H9 (cell line): Measurements from ENCODE around the gene SMIM14. TPM values are rescaled to one million over a fixed set of nuclear protein-coding genes. Genes with fewer than 3 reads are reported as not detected.
A peak's percentile ranks its signal among the peaks of the same experiment; 100 is the strongest.

Experiments
- DNase-seq: peaks from one replicate; pipeline ENCODE4 v3.0.0-alpha.2; 2017
- H2AFZ ChIP-seq: one replicate; pipeline ENCODE4 v1.6.1; 2013; ENCODE audit warnings: mild to moderate bottlenecking, low read length, control low read depth, moderate library complexity
- H2AK5ac ChIP-seq: 2 replicates; pipeline ENCODE4 v1.6.1; 2013; ENCODE audit warnings: low read length, control low read depth, mixed read lengths; ENCODE audit not compliant: insufficient read length
- H2BK120ac ChIP-seq: one replicate; pipeline ENCODE4 v1.6.1; 2013; ENCODE audit warnings: low read depth, mild to moderate bottlenecking, low read length, control low read depth, inconsistent platforms; ENCODE audit not compliant: poor library complexity, severe bottlenecking
- H2BK12ac ChIP-seq: 2 replicates; pipeline ENCODE4 v1.6.1; 2013; ENCODE audit warnings: low read length, control low read depth, mixed read lengths, low read depth; ENCODE audit not compliant: insufficient read length
- H2BK15ac ChIP-seq: 2 replicates; pipeline ENCODE4 v1.6.1; 2013; ENCODE audit warnings: low read depth, low read length, control low read depth
- H2BK20ac ChIP-seq: one replicate; pipeline ENCODE4 v1.6.1; 2013; ENCODE audit warnings: low read depth, mild to moderate bottlenecking, low read length, control low read depth, inconsistent platforms; ENCODE audit not compliant: poor library complexity, severe bottlenecking
- H2BK5ac ChIP-seq: 2 replicates; pipeline ENCODE4 v1.6.1; 2013; ENCODE audit warnings: low read length, control low read depth, mixed read lengths; ENCODE audit not compliant: insufficient read length
- H3K14ac ChIP-seq: 2 replicates; pipeline ENCODE4 v1.6.1; 2013; ENCODE audit warnings: low read length, control low read depth; ENCODE audit not compliant: insufficient read depth
- H3K18ac ChIP-seq: 2 replicates; pipeline ENCODE4 v1.6.1; 2013; ENCODE audit warnings: low read depth, mild to moderate bottlenecking, mixed read lengths, low read length, control low read depth; ENCODE audit not compliant: insufficient read length
- H3K23ac ChIP-seq: 2 replicates; pipeline ENCODE4 v1.6.1; 2013; ENCODE audit warnings: low read length, control low read depth, mixed read lengths, low read depth; ENCODE audit not compliant: insufficient read length
- H3K23me2 ChIP-seq: 2 replicates; pipeline ENCODE4 v1.6.1; 2013; ENCODE audit warnings: low read depth, mild to moderate bottlenecking, mixed read lengths, low read length, control low read depth; ENCODE audit not compliant: insufficient read length, poor library complexity, severe bottlenecking
- H3K27ac ChIP-seq: 2 replicates; pipeline ENCODE4 v1.5.1; 2013; ENCODE audit warnings: low read length, control low read depth, mixed read lengths, low read depth; ENCODE audit not compliant: insufficient read length
- H3K27me3 ChIP-seq: 2 replicates; pipeline ENCODE4 v1.6.1; 2013; ENCODE audit warnings: low read length, control low read depth, inconsistent platforms; ENCODE audit not compliant: insufficient read depth
- H3K4ac ChIP-seq: 2 replicates; pipeline ENCODE4 v1.6.1; 2013; ENCODE audit warnings: low read depth, mild to moderate bottlenecking, control low read depth, inconsistent platforms, low read length, moderate library complexity
- H3K4me1 ChIP-seq: 2 replicates; pipeline ENCODE4 v1.6.1; 2013; ENCODE audit warnings: low read length, control low read depth, inconsistent platforms; ENCODE audit not compliant: insufficient read depth
- H3K4me2 ChIP-seq: 2 replicates; pipeline ENCODE4 v1.6.1; 2013; ENCODE audit warnings: low read length, control low read depth, mixed read lengths; ENCODE audit not compliant: insufficient read length, insufficient read depth
- H3K56ac ChIP-seq: 2 replicates; pipeline ENCODE4 v1.6.1; 2013; ENCODE audit warnings: low read depth, mild to moderate bottlenecking, mixed read lengths, low read length, control low read depth; ENCODE audit not compliant: insufficient read length
- H3K79me1 ChIP-seq: 2 replicates; pipeline ENCODE4 v1.6.1; 2013; ENCODE audit warnings: low read depth, mild to moderate bottlenecking, moderate library complexity, low read length, control low read depth, inconsistent platforms; ENCODE audit not compliant: insufficient read depth, poor library complexity, severe bottlenecking
- H3K79me2 ChIP-seq: 2 replicates; pipeline ENCODE4 v1.6.1; 2013; ENCODE audit warnings: low read length, control low read depth, inconsistent platforms; ENCODE audit not compliant: insufficient read depth
- H3K9ac ChIP-seq: 2 replicates; pipeline ENCODE4 v1.6.1; 2013; ENCODE audit warnings: low read length, control low read depth, mixed read lengths; ENCODE audit not compliant: insufficient read length; ENCODE audit errors: extremely low read depth
- H3K9me3 ChIP-seq: one replicate; pipeline ENCODE4 v1.6.1; 2013; ENCODE audit warnings: low read depth, low read length, inconsistent platforms; ENCODE audit not compliant: control insufficient read depth
- H3T11ph ChIP-seq: one replicate; pipeline ENCODE4 v1.6.1; 2013; ENCODE audit warnings: mild to moderate bottlenecking, low read length, control low read depth, inconsistent platforms
- H4K20me1 ChIP-seq: one replicate; pipeline ENCODE4 v1.6.1; 2013; ENCODE audit not compliant: control insufficient read depth, insufficient read length, insufficient read depth
- H4K5ac ChIP-seq: 2 replicates; pipeline ENCODE4 v1.6.1; 2013; ENCODE audit warnings: low read depth, mild to moderate bottlenecking, mixed read lengths, low read length, control low read depth; ENCODE audit not compliant: insufficient read length
- H4K8ac ChIP-seq: replicated peaks from 2 replicates; pipeline ENCODE4 v1.6.1; 2013; ENCODE audit warnings: low read length, control low read depth, mixed read lengths, low read depth; ENCODE audit not compliant: insufficient read length
- H4K91ac ChIP-seq: 2 replicates; pipeline ENCODE4 v1.6.1; 2013; ENCODE audit warnings: low read depth, mild to moderate bottlenecking, moderate library complexity, mixed read lengths, low read length, control low read depth; ENCODE audit not compliant: insufficient read length
- H3K27ac Mint-ChIP-seq, 3 experiments: 2 replicates in 2 of 3; 3 replicates in 1 of 3; pipeline ENCODE4 v1.8.0; 2020 to 2021; ENCODE audit warnings: mixed read lengths in 3 of 3, mild to moderate bottlenecking in 1 of 3, moderate library complexity in 1 of 3
- H3K27me3 Mint-ChIP-seq: 2 replicates; pipeline ENCODE4 v1.8.0; 2021; ENCODE audit warnings: low read depth, mild to moderate bottlenecking, moderate library complexity, mixed read lengths
- H3K36me3 Mint-ChIP-seq, 3 experiments: 2 replicates in 2 of 3; 3 replicates in 1 of 3; pipeline ENCODE4 v1.8.0; 2020 to 2021; ENCODE audit warnings: low read depth in 3 of 3, mixed read lengths in 3 of 3; ENCODE audit not compliant: insufficient read depth in 1 of 3
- H3K4me1 Mint-ChIP-seq, 2 experiments: 2 replicates each; pipeline ENCODE4 v1.8.0; 2020; ENCODE audit warnings: mixed read lengths in 2 of 2
- H3K4me3 Mint-ChIP-seq, 2 experiments: 2 replicates in 1 of 2; 3 replicates in 1 of 2; pipeline ENCODE4 v1.8.0; 2020 to 2021; ENCODE audit warnings: mild to moderate bottlenecking in 2 of 2, mixed read lengths in 2 of 2, moderate library complexity in 1 of 2
- H3K9me3 Mint-ChIP-seq, 2 experiments: 2 replicates in 1 of 2; 3 replicates in 1 of 2; pipeline ENCODE4 v1.8.0; 2020; ENCODE audit warnings: mild to moderate bottlenecking in 2 of 2, mixed read lengths in 2 of 2, moderate library complexity in 1 of 2
- WGBS: extraction: QIAGEN DNeasy Blood & Tissue Kit; methylation state at CpG from one replicate; pipeline ENCODE4 v1.1.7; 2013; ENCODE audit warnings: missing lambda C conversion rate, low lambda C conversion rate, mixed read lengths; ENCODE audit not compliant: insufficient read length; ENCODE audit errors: extremely low coverage; 5-methylcytosine and 5-hydroxymethylcytosine counted together
- total RNA-seq: library from RNA; stranded (reverse); gene quantifications from 2 replicates; pipeline ENCODE4 v1.2.1, GENCODE V29; 2021
- TF ChIP-seq, protein P1 (sequence below): fragments of 200-600 bp; sonication (generic); conservative IDR thresholded peaks from 3 replicates; pipeline ENCODE4 v1.8.0; 2021; ENCODE audit warnings: antibody characterized with exemption, mild to moderate bottlenecking

Gene SMIM14
- total RNA-seq, 1 experiment from 2014 or later: 19.4 TPM

DNA sequence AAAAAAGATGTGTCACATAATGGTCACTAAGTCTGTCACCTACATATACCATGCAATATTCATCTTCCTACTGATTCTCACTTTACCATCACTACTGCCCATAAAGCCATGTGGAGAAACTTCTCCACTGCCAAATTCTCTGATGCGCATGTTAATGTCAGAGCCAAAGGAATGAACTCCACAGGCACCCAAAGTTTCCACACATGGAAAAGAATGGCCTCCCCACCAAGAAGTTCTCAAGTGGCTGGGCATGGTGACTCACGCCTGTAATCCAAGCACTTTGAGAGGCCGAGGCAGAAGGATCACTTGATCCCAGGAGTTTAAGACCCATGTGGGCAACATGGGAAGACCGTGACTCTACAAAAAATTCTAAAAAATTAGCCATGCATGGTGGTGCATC lies 67.6 kb downstream of the SMIM14 start:
- Histone ChIP-seq H3K23me2 (no peaks in the 10 kb centered on the region), H3K79me2 (no peaks in the 10 kb centered on the region), H3K27me3 (no peaks in the 10 kb centered on the region), H2BK20ac (no peak overlapping the region), H4K91ac (no peak overlapping the region), H4K20me1 (no peaks in the 10 kb centered on the region), H4K8ac (no peak overlapping the region), H3K9me3 (no peaks in the 10 kb centered on the region), H3K79me1 (no peaks in the 10 kb centered on the region), H2BK12ac (no peak overlapping the region), H3K18ac (no peak overlapping the region), H2BK120ac (no peak overlapping the region), H2AK5ac (no peak overlapping the region), H3K56ac (no peak overlapping the region), H2AFZ (no peak overlapping the region), H3K14ac (no peak overlapping the region), H3K23ac (no peak overlapping the region), H3K4me1 (no peaks in the 10 kb centered on the region), H2BK15ac (no peak overlapping the region), H3K9ac (no peak overlapping the region), H4K5ac (no peak overlapping the region), H3K4me2 (no peak overlapping the region), H3T11ph (no peak overlapping the region), H3K27ac (no peak overlapping the region), H2BK5ac (no peak overlapping the region), H3K4ac (no peak overlapping the region)
- H3K36me3 Mint-ChIP-seq: peaks cover 3 to 7% (median 5%) of the 10 kb centered on the region in 3 experiments
- no peak for DNase-seq
- H3K9me3 Mint-ChIP-seq: peaks cover 3 to 4% of the 10 kb centered on the region in 2 experiments
- H3K4me1 Mint-ChIP-seq: peaks cover 0 to 2% of the 10 kb centered on the region in 2 experiments; a peak in 2 of 4 replicates
- no CpG with 5 or more reads among the region's 4 CpGs for WGBS
- no peaks in the 10 kb centered on the region for H3K27me3 Mint-ChIP-seq
- H3K4me3 Mint-ChIP-seq: no peak overlapping the region
- TF ChIP-seq, protein P1, sequence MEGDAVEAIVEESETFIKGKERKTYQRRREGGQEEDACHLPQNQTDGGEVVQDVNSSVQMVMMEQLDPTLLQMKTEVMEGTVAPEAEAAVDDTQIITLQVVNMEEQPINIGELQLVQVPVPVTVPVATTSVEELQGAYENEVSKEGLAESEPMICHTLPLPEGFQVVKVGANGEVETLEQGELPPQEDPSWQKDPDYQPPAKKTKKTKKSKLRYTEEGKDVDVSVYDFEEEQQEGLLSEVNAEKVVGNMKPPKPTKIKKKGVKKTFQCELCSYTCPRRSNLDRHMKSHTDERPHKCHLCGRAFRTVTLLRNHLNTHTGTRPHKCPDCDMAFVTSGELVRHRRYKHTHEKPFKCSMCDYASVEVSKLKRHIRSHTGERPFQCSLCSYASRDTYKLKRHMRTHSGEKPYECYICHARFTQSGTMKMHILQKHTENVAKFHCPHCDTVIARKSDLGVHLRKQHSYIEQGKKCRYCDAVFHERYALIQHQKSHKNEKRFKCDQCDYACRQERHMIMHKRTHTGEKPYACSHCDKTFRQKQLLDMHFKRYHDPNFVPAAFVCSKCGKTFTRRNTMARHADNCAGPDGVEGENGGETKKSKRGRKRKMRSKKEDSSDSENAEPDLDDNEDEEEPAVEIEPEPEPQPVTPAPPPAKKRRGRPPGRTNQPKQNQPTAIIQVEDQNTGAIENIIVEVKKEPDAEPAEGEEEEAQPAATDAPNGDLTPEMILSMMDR: no peak
- peak overlapping the region in 1 of 3 experiments; percentile 64; a peak in 2 of 7 replicates for H3K27ac Mint-ChIP-seq
